ENCODE results near the gene EAF2.

EAF2 gene

GRCh38 chr3:121803771-121804320 is 31.2 kb upstream of the EAF2 start:
- DNase-seq (ENCODE audit: low read depth): no peak
- no peak for TF ChIP-seq CTCF (IDR thresholded peaks at IDR 0.05; ENCODE audit: control insufficient read depth, extremely low read depth, insufficient read depth)
- no peak overlapping the region for H3K4me3 ChIP-seq (ENCODE audit: low read depth, low read length)

- DNase-seq (ENCODE audit: low read depth): no peak
Observed at GRCh38 chr3:121809249-121809648, 25.8 kb upstream of the EAF2 start.

GRCh38 chr3:121817753-121818152 is 17.3 kb upstream of the EAF2 start:
- no peak for TF ChIP-seq CTCF (IDR thresholded peaks at IDR 0.05; ENCODE audit: control insufficient read depth, extremely low read depth, insufficient read depth)
- no peak for DNase-seq (ENCODE audit: low read depth)
- no peak overlapping the region for H3K4me3 ChIP-seq (ENCODE audit: low read depth, low read length)

More at GRCh38 chr3:121809249-121809648, 25.8 kb upstream of the EAF2 start:
- no peak for TF ChIP-seq CTCF (IDR thresholded peaks at IDR 0.05; ENCODE audit: control insufficient read depth, extremely low read depth, insufficient read depth)
- H3K4me3 ChIP-seq (ENCODE audit: low read depth, low read length): no peak overlapping the region

- no peak for DNase-seq (ENCODE audit: low read depth)
- no peak overlapping the region for H3K4me3 ChIP-seq (ENCODE audit: low read depth, low read length)
- TF ChIP-seq CTCF (IDR thresholded peaks at IDR 0.05; ENCODE audit: control insufficient read depth, extremely low read depth, insufficient read depth): no peak
Observed at GRCh38 chr3:121818578-121818977, 16.4 kb upstream of the EAF2 start.

GRCh38 chr3:121819236-121819635 is 15.8 kb upstream of the EAF2 start:
- no peak for DNase-seq (ENCODE audit: low read depth)
- no peak for TF ChIP-seq CTCF (IDR thresholded peaks at IDR 0.05; ENCODE audit: control insufficient read depth, extremely low read depth, insufficient read depth)

GRCh38 chr3:121821421-121822199 is 13.4 kb upstream of the EAF2 start:
- TF ChIP-seq CTCF (IDR thresholded peaks at IDR 0.05; ENCODE audit: control insufficient read depth, extremely low read depth, insufficient read depth): no peak
- no peak overlapping the region for H3K4me3 ChIP-seq (ENCODE audit: low read depth, low read length)
- DNase-seq (ENCODE audit: low read depth): no peak

More at GRCh38 chr3:121819236-121819635, 15.8 kb upstream of the EAF2 start:
- H3K4me3 ChIP-seq (ENCODE audit: low read depth, low read length): no peak overlapping the region

Data from LNCaP clone FGC (cell line).